NCI-H1694 treated with DMSO at 0.1 percent for 48 hours (cell line): Measurements from ENCODE around the gene JAKMIP1.

Source experiments
- DNase-seq: peaks from one replicate; lab custom pipeline; 2025; lab: John Stamatoyannopoulos, UW

Gene JAKMIP1

GRCh38 chr4:6119507-6120020 lies 80.8 kb downstream of the JAKMIP1 start:
- DNase-seq = no peak

- DNase-seq = no peak
Observed at GRCh38 chr4:6118201-6118600, 82.1 kb downstream of the JAKMIP1 start.

- no peak for DNase-seq
Observed at GRCh38 chr4:6116696-6117285, 83.6 kb downstream of the JAKMIP1 start.

- no peak for DNase-seq
Observed at GRCh38 chr4:6115746-6116586, 84.4 kb downstream of the JAKMIP1 start.

- no peak for DNase-seq
Observed at GRCh38 chr4:6115342-6115741, 85.0 kb downstream of the JAKMIP1 start.

- DNase-seq = no peak
Observed at GRCh38 chr4:6114601-6115000, 85.7 kb downstream of the JAKMIP1 start.

- no peak for DNase-seq
Observed at GRCh38 chr4:6114181-6114580, 86.2 kb downstream of the JAKMIP1 start.

GRCh38 chr4:6113641-6114040 lies 86.7 kb downstream of the JAKMIP1 start:
- DNase-seq = no peak

GRCh38 chr4:6112606-6113290 lies 87.6 kb downstream of the JAKMIP1 start:
- no peak for DNase-seq

- DNase-seq = no peak
Observed at GRCh38 chr4:6111354-6111960, 88.9 kb downstream of the JAKMIP1 start.

- DNase-seq = no peak
Observed at GRCh38 chr4:6110681-6111353, 89.5 kb downstream of the JAKMIP1 start.

GRCh38 chr4:6109842-6110560 lies 90.3 kb downstream of the JAKMIP1 start:
- DNase-seq = no peak

- no peak for DNase-seq
Observed at GRCh38 chr4:6107886-6108285, 92.5 kb downstream of the JAKMIP1 start.

- no peak for DNase-seq
Observed at GRCh38 chr4:6107114-6107791, 93.1 kb downstream of the JAKMIP1 start.

GRCh38 chr4:6106156-6106555 lies 94.2 kb downstream of the JAKMIP1 start:
- no peak for DNase-seq

GRCh38 chr4:6105311-6105911 lies 94.9 kb downstream of the JAKMIP1 start:
- no peak for DNase-seq

- DNase-seq = no peak
Observed at GRCh38 chr4:6104541-6105130, 95.7 kb downstream of the JAKMIP1 start.

- DNase-seq = no peak
Observed at GRCh38 chr4:6097581-6097980, 102.8 kb downstream of the JAKMIP1 start.

- no peak for DNase-seq
Observed at GRCh38 chr4:6095897-6096296, 104.5 kb downstream of the JAKMIP1 start.
